Astrocyte of the cerebellum (primary cell): ENCODE measurements around the gene DLX3.

Experiments used
- DNase-seq: peaks from one replicate; pipeline ENCODE4 v3.0.0-alpha.2; 2011; ENCODE audit warnings: low read depth
- H3K4me3 ChIP-seq: 2 replicates; pipeline ENCODE4 v1.5.1; 2011; ENCODE audit warnings: mild to moderate bottlenecking, low read depth, low read length, moderate library complexity
- CTCF ChIP-seq: IDR thresholded peaks from 2 replicates; pipeline ENCODE4 v1.5.1; 2012; ENCODE audit warnings: low read length, low read depth, moderate library complexity, mild to moderate bottlenecking; ENCODE audit errors: missing control alignments
- in situ Hi-C: cut with HindIII; loops from 2 replicates; pipeline ENCODE4 v1.10.0; 2017; ENCODE audit warnings: low sequenced_read_pairs

Gene DLX3

GRCh38 chr17:49966767-49967166 is 28.3 kb downstream of the DLX3 start:
- DNase-seq: no peak
- in situ Hi-C loops: no loop called here
- TF ChIP-seq CTCF: no peak
- H3K4me3 ChIP-seq: no peak overlapping the region

- no peak for DNase-seq
- H3K4me3 ChIP-seq: no peak overlapping the region
- TF ChIP-seq CTCF: no peak
- in situ Hi-C loops: no loop called here
These were observed 29.5 kb downstream of the DLX3 start for GRCh38 chr17:49965524-49965909.

GRCh38 chr17:49964769-49965523 is 30.1 kb downstream of the DLX3 start:
- H3K4me3 ChIP-seq: no peak overlapping the region
- in situ Hi-C loops: no loop called here
- no peak for DNase-seq
- TF ChIP-seq CTCF: no peak

- no peak for DNase-seq
- no peak overlapping the region for H3K4me3 ChIP-seq
- in situ Hi-C loops: no loop called here
- TF ChIP-seq CTCF: no peak
These were observed 30.7 kb downstream of the DLX3 start for GRCh38 chr17:49964303-49964768.

- DNase-seq: no peak
- in situ Hi-C loops: no loop called here
- no peak overlapping the region for H3K4me3 ChIP-seq
- no peak for TF ChIP-seq CTCF
These were observed 31.3 kb downstream of the DLX3 start for GRCh38 chr17:49963626-49964302.

- DNase-seq: no peak
- in situ Hi-C loops: no loop called here
- no peak overlapping the region for H3K4me3 ChIP-seq
- TF ChIP-seq CTCF: no peak
These were observed 31.8 kb downstream of the DLX3 start for GRCh38 chr17:49963309-49963625.
